MCF 10A (cell line): Measurements from ENCODE around the gene GAS7. TPM values are rescaled to one million over a fixed set of nuclear protein-coding genes. Genes with fewer than 3 reads are reported as not detected.

ENCODE experiments used
- BruUV-seq: library from RNA; stranded (reverse); fragments of 400-500 nt; replicated peaks from 2 replicates; lab custom pipeline; 2021; lab: Mats Ljungman, UMichigan
- CTCF ChIA-PET: fragments of 300-600 bp; sonication (Branson Sonifier 250); formaldehyde crosslinking; extraction: SDS; loops from one replicate; lab custom pipeline; 2021; ENCODE audit warnings: antibody characterized with exemption, inconsistent platforms; lab: Yijun Ruan, JAX
- POLR2A ChIA-PET: fragments of 300-600, 350-650 bp; sonication (Branson Sonifier 250); formaldehyde crosslinking; extraction: SDS; loops from one replicate; lab custom pipeline; 2020; ENCODE audit warnings: antibody characterized with exemption, inconsistent platforms; lab: Yijun Ruan, JAX
- DNase-seq: peaks from one replicate; pipeline ENCODE4 v3.0.0-alpha.2; 2018; ENCODE audit not compliant: unreplicated experiment
- H3K27ac Mint-ChIP-seq: one replicate; pipeline ENCODE4 v1.8.0; 2022; ENCODE audit warnings: mild to moderate bottlenecking, low read depth, mixed read lengths; ENCODE audit not compliant: unreplicated experiment
- H3K27me3 Mint-ChIP-seq: one replicate; pipeline ENCODE4 v1.8.0; 2022; ENCODE audit warnings: mixed read lengths; ENCODE audit not compliant: insufficient read depth, unreplicated experiment
- H3K36me3 Mint-ChIP-seq: one replicate; pipeline ENCODE4 v1.8.0; 2022; ENCODE audit warnings: mild to moderate bottlenecking, moderate library complexity, mixed read lengths; ENCODE audit not compliant: insufficient read depth, unreplicated experiment
- H3K4me1 Mint-ChIP-seq: one replicate; pipeline ENCODE4 v1.8.0; 2022; ENCODE audit warnings: mixed read lengths; ENCODE audit not compliant: insufficient read depth, unreplicated experiment
- H3K4me3 Mint-ChIP-seq: one replicate; pipeline ENCODE4 v1.8.0; 2022; ENCODE audit warnings: mild to moderate bottlenecking, moderate library complexity, mixed read lengths; ENCODE audit not compliant: unreplicated experiment
- H3K9me3 Mint-ChIP-seq: one replicate; pipeline ENCODE4 v1.8.0; 2022; ENCODE audit warnings: mixed read lengths; ENCODE audit not compliant: unreplicated experiment
- CTCF ChIP-seq: fragments of 200-600 bp; IDR thresholded peaks from one replicate; pipeline ENCODE4 v1.8.0; 2022; ENCODE audit warnings: antibody characterized with exemption, mild to moderate bottlenecking; ENCODE audit not compliant: unreplicated experiment
- intact Hi-C: fragments of 100-400 bp; cut with micrococcal nuclease; formaldehyde crosslinking; loops from 2 replicates; pipeline ENCODE4 v1.14.1; 2022
- total RNA-seq: library from RNA; stranded (reverse); gene quantifications from 2 replicates; pipeline ENCODE4 v1.2.3, GENCODE V29; 2022

GAS7 gene
- total RNA-seq, 1 experiment from 2014 or later = not detected

DNA sequence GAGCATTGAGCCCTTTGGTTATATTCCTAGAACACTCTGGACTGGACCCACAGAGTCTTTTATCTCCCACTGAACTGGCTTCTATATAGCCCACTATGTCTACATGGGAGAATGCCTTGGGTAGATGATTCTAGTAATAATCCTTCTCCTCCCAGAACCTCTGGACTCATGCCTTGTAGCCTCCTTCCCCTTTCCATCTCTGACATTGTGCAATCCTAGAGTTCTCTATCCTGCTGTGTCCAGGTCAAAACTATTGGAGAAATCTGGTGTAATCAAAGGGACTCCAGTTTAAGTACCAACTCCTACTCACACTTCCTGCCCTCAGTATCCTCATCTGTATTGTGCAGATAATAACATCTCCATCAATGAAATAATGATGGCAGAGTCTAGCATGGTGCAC is 302.5 kb downstream of the GAS7 start:
- H3K9me3 Mint-ChIP-seq = peaks cover 12% of the 10 kb centered on the region
- TF ChIP-seq CTCF = no peak
- no peak overlapping the region for H3K4me3 Mint-ChIP-seq
- no TSS peak for BruUV-seq
- DNase-seq = no peak
- ChIA-PET POLR2A (no interaction called here), CTCF (no interaction called here)
- H3K36me3 Mint-ChIP-seq = no peaks in the 10 kb centered on the region
- H3K4me1 Mint-ChIP-seq = peaks cover 5% of the 10 kb centered on the region
- intact Hi-C loops = no loop called here
- no peaks in the 10 kb centered on the region for H3K27me3 Mint-ChIP-seq
- H3K27ac Mint-ChIP-seq = no peak overlapping the region

DNA sequence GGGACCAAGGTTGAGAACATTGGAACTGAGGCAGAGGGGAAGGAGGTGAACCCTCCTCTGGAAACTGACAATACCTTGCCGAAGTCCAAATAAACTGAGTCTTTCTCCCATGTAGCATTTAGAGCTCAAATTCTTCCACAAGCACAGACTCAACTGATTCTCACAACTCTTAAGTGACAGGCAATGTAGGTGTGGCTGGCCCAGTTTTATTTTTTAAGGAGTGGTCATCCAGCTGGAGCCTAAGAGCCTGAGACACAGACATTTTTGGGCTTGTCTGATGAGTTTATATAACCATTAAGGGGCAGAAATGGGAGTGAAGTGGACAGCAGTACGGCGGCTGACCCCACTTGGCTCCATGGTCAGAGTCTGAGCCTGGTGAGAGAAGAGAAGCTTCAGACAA is 304.2 kb downstream of the GAS7 start:
- no TSS peak for BruUV-seq
- H3K4me1 Mint-ChIP-seq = peaks cover 10% of the 10 kb centered on the region
- ChIA-PET CTCF (no interaction called here), POLR2A (no interaction called here)
- TF ChIP-seq CTCF = no peak
- H3K27me3 Mint-ChIP-seq = no peaks in the 10 kb centered on the region
- no peak overlapping the region for H3K27ac Mint-ChIP-seq
- H3K9me3 Mint-ChIP-seq = peaks cover 12% of the 10 kb centered on the region
- no peak for DNase-seq
- no peak overlapping the region for H3K4me3 Mint-ChIP-seq
- H3K36me3 Mint-ChIP-seq = no peaks in the 10 kb centered on the region
- intact Hi-C loops = no loop called here

DNA sequence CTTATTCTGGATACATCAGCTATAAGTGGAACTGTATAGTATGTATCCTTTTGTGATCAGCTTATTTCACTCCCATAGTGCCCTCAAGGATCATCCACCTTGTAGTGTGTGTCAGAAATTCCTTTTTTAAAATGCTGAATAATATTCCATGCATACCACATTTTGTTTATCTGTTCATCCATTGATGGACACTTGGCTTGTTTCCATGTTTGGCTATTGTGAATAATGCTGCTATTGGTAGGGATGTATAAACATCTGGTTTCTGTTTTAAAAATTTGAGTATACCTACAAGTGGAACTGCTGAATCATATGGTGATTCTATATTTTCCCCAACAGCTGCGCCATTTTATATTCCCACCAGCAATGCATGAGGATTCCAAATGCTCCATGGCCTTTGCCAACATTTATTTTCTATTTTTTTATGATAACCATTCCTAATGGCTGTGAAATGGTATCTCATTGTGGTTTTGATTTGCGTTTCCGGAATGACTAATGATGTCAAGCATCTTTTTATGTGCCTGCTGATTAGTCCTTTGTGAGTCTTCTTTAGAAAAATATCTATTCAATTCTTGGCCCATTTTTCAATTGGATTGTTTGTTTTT is 304.9 kb downstream of the GAS7 start:
- intact Hi-C loops = no loop called here
- TF ChIP-seq CTCF = no peak
- ChIA-PET CTCF (interaction anchor here (0.5 kb wide), 1 partner anchor 38 kb away, joined by 3 read pairs; no protein-coding TSS in a partner anchor), POLR2A (no interaction called here)
- peak; percentile 16 for DNase-seq
- no peak overlapping the region for H3K27ac Mint-ChIP-seq
- no peaks in the 10 kb centered on the region for H3K27me3 Mint-ChIP-seq
- H3K4me1 Mint-ChIP-seq = peaks cover 10% of the 10 kb centered on the region
- peaks cover 12% of the 10 kb centered on the region for H3K9me3 Mint-ChIP-seq
- no TSS peak for BruUV-seq
- no peak overlapping the region for H3K4me3 Mint-ChIP-seq
- H3K36me3 Mint-ChIP-seq = peaks cover 6% of the 10 kb centered on the region

GRCh38 chr17:9890124-9890523 is 308.3 kb downstream of the GAS7 start:
- H3K27ac Mint-ChIP-seq = no peak overlapping the region
- no TSS peak for BruUV-seq
- DNase-seq = peak; percentile 63
- peaks cover 6% of the 10 kb centered on the region for H3K9me3 Mint-ChIP-seq
- ChIA-PET CTCF (interaction anchor here (0.6 to 2.4 kb wide), 5 partner anchors 12 to 1819 kb away, joined by 3 to 5 read pairs (median 4); no protein-coding TSS in a partner anchor), POLR2A (no interaction called here)
- H3K27me3 Mint-ChIP-seq = no peaks in the 10 kb centered on the region
- intact Hi-C loops = no loop called here
- peaks cover 10% of the 10 kb centered on the region for H3K4me1 Mint-ChIP-seq
- H3K4me3 Mint-ChIP-seq = no peak overlapping the region
- TF ChIP-seq CTCF = peak; percentile 37
- peaks cover 6% of the 10 kb centered on the region for H3K36me3 Mint-ChIP-seq
